Cardiac septum (tissue), 1 donor: ENCODE measurements around the gene PCDHA3. TPM values are rescaled to one million over a fixed set of nuclear protein-coding genes. Genes with fewer than 3 reads are reported as not detected.
"Not testable (repeated sequence)": the region's sequence is repeated elsewhere in the genome, so short reads cannot be mapped to it uniquely, and the experiment has no call there.

ENCODE experiments used
- DNase-seq: peaks from one replicate; pipeline ENCODE4 v3.0.0-alpha.2; 2020; ENCODE audit warnings: low spot score
- intact Hi-C: fragments of 100-400 bp; cut with DNase I; formaldehyde crosslinking; loops from one replicate; pipeline ENCODE4 v1.14.0; 2022
- total RNA-seq: library from RNA; stranded (reverse); fragmentation: NEBNext Ultra II Directional; extraction: Animal tissue kit (Norgen Biotek cat#: 25700); gene quantifications from one replicate; pipeline ENCODE4 v1.2.1, GENCODE V29; 2021
- donor health status: DM: no; HTN: no; CAD: no.

Gene PCDHA3
- total RNA-seq, 1 donor from 2014 or later, result 0.11 TPM

DNA sequence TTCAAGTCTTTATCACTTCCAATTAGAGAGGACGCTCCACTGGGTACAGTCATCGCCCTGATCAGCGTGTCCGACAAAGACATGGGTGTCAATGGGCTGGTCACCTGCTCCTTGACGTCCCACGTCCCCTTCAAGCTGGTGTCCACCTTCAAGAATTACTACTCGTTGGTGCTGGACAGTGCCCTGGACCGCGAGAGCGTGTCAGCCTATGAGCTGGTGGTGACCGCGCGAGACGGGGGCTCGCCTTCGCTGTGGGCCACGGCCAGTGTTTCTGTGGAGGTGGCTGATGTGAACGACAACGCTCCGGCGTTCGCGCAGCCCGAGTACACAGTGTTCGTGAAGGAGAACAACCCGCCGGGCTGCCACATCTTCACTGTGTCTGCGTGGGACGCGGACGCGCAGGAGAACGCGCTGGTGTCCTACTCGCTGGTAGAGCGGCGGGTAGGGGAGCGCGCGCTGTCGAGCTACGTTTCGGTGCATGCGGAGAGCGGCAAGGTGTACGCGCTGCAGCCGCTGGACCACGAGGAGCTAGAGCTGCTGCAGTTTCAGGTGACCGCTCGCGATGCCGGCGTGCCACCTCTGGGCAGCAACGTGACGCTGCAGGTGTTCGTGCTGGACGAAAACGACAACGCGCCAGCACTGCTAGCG lies 7.5 kb downstream of the PCDHA3 start:
- intact Hi-C loops, DNase-seq: not testable (repeated sequence)

- no peak for DNase-seq
These were observed 8.0 kb downstream of the PCDHA3 start for GRCh38 chr5:140808889-140809291.

DNA sequence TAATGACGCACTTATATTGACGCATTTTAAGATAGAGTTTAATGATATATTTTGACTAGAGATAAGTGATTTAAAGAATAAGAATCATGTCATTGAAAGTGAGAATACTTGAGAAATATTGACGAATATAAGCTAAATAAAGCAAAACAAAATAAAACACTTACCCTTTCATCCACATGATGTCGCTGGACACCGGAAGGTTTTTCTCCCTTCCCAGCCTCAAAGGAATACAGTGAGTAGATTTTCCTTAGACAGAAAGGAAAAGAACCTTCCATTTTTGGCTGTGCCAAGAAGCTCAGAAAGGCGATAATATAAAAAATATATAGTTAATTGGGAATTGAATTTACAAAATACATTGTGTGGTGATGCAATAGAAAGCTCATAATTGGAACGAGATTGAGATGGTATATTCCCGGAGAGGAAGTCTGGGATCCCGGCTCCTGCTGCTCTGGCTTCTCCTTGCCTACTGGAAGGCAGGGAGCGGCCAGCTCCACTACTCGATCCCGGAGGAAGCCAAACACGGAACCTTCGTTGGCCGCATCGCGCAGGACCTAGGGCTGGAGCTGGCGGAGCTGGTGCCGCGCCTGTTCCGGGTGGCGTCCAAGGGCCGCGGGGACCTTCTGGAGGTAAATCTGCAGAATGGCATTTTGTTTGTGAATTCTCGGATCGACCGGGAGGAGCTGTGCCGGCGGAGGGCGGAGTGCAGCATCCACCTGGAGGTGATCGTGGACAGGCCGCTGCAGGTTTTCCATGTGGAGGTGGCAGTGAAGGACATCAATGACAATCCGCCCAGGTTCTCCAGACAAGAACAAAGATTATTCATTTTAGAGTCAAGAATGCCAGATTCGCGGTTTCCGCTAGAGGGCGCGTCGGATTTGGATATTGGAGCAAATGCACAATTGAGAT lies 20.8 kb downstream of the PCDHA3 start, which contains the start of gene PCDHA5:
Gene PCDHA5, plus strand, starts transcription at position 239 of the 906 bp plus-strand sequence.
- intact Hi-C loops, result no loop called here
- DNase-seq, result no peak

More at GRCh38 chr5:140808889-140809291, 8.0 kb downstream of the PCDHA3 start:
- intact Hi-C loops, result no loop called here

DNA sequence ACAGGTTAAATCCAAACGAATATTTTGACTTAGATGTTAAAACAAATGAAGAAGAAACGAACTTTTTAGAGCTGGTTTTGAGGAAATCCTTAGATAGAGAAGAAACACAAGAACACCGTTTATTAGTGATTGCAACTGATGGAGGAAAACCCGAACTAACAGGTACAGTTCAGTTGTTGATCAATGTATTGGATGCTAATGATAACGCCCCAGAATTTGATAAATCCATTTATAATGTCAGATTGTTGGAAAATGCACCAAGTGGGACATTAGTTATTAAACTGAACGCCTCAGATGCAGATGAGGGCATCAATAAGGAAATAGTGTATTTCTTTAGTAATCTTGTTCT lies 21.4 kb downstream of the PCDHA3 start:
- intact Hi-C loops, result no loop called here

DNA sequence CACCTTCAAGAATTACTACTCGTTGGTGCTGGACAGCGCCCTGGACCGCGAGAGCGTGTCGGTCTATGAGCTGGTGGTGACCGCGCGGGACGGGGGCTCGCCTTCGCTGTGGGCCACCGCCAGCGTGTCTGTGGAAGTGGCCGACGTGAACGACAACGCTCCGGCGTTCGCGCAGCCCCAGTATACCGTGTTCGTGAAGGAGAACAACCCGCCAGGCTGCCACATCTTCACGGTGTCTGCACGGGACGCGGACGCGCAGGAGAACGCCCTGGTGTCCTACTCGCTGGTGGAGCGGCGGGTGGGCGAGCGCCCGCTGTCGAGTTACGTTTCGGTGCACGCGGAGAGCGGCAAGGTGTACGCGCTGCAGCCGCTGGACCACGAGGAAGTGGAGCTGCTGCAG lies 22.1 kb downstream of the PCDHA3 start:
- DNase-seq, intact Hi-C loops: not testable (repeated sequence)

More for the DNA sequence above, 21.4 kb downstream of the PCDHA3 start:
- DNase-seq, result no peak

GRCh38 chr5:140823475-140823874 lies 22.6 kb downstream of the PCDHA3 start:
- intact Hi-C loops, result no loop called here
- no peak for DNase-seq

DNA sequence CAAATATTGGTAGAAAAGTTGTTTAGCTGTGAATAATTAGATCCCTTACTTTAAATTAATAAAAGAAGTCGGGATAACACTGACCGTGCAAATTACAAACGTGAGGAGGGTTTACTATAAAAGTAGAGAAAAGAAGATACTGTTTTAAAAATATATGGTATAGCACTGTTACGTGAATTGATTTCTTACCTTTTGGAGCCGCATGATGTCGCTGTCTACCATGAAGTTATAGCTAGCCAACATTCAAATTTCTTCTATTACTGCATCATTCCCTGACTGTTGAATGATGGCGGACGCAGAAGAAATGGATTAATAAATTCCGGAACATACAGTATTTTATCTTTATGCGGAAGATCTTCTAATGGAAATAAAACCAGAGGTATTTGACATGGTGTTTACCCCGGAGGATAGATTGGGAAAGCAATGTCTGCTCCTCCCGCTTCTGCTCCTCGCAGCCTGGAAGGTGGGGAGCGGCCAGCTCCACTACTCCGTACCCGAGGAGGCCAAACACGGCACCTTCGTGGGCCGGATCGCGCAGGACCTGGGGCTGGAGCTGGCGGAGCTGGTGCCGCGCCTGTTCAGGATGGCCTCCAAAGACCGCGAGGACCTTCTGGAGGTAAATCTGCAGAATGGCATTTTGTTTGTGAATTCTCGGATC lies 27.0 kb downstream of the PCDHA3 start, which contains the start of gene PCDHA6:
Gene PCDHA6, plus strand, starts transcription at position 257 of the 658 bp plus-strand sequence. Its CDS starts 132 bp downstream, at position 389.
- intact Hi-C loops, result no loop called here
- no peak for DNase-seq

DNA sequence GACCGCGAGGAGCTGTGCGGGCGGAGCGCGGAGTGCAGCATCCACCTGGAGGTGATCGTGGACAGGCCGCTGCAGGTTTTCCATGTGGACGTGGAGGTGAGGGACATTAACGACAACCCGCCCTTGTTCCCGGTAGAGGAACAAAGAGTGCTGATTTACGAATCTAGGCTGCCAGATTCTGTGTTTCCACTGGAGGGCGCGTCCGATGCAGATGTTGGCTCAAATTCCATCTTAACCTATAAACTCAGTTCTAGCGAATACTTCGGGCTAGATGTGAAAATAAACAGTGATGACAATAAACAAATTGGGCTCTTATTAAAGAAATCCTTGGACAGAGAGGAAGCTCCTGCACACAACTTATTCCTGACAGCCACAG lies 27.5 kb downstream of the PCDHA3 start:
- intact Hi-C loops, result no loop called here
- no peak for DNase-seq

- DNase-seq, result not testable (repeated sequence)
These were observed 28.9 kb downstream of the PCDHA3 start for GRCh38 chr5:140829511-140830501.

DNA sequence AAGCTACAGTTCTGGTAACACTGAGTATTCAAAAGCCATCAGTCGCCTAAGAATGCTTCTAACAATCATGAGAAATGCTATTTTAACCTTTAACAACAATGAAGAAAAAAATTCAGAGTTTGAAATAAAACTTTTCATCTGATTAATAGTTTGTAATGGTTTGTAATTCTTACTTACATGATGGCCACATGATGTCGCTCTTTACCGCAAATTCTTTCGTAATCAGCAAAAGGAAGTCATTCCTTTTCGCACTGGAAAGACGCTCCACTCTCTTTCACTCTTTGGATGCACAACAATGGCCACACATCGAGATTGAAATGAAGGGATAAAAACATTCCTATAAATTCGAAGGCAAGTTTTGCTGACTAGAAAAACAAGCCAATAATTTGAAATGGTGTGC lies 33.1 kb downstream of the PCDHA3 start, which contains the start of gene PCDHA7:
Gene PCDHA7, plus strand, starts transcription at position 277 of the 400 bp plus-strand sequence. Its CDS starts 115 bp downstream, at position 392.
- DNase-seq, result no peak
- intact Hi-C loops, result no loop called here

More at GRCh38 chr5:140829511-140830501, 28.9 kb downstream of the PCDHA3 start:
- intact Hi-C loops, result not testable (repeated sequence)

DNA sequence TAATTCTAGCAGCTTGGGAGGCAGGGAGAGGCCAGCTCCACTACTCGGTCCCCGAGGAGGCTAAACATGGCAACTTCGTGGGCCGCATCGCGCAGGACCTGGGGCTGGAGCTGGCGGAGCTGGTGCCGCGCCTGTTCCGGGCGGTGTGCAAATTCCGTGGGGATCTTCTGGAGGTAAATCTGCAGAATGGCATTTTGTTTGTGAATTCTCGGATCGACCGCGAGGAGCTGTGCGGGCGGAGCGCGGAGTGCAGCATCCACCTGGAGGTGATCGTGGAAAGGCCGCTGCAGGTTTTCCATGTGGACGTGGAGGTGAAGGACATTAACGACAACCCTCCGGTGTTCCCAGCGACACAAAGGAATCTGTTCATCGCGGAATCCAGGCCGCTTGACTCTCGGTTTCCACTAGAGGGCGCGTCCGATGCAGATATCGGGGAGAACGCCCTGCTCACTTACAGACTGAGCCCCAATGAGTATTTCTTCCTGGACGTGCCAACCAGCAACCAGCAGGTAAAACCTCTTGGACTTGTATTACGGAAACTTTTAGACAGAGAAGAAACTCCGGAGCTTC lies 33.7 kb downstream of the PCDHA3 start:
- intact Hi-C loops, result not testable (repeated sequence)

DNA sequence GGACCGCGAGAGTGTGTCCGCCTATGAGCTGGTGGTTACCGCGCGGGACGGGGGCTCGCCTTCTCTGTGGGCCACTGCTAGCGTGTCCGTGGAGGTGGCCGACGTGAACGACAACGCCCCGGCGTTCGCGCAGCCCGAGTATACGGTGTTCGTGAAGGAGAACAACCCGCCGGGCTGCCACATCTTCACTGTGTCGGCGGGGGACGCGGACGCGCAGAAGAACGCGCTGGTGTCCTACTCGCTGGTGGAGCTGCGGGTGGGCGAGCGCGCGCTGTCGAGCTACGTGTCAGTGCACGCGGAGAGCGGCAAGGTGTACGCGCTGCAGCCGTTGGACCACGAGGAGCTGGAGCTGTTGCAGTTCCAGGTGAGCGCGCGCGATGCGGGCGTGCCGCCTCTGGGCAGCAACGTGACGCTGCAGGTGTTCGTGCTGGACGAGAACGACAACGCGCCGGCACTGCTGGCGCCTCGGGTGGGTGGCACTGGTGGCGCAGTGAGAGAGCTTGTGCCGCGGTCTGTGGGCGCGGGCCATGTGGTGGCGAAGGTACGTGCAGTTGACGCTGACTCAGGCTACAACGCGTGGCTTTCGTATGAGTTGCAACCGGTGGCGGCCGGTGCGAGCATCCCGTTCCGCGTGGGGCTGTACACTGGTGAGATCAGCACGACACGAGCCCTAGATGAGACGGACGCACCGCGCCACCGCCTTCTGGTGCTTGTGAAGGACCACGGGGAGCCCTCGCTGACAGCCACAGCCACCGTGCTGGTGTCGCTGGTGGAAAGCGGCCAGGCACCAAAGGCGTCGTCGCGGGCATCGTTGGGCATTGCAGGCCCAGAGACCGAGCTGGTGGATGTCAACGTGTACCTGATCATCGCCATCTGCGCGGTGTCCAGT lies 35.0 kb downstream of the PCDHA3 start:
- no peak for DNase-seq
- intact Hi-C loops, result no loop called here

More for the DNA sequence above, 33.7 kb downstream of the PCDHA3 start:
- not testable (repeated sequence) for DNase-seq

- intact Hi-C loops, result no loop called here
- no peak for DNase-seq
These were observed 40.4 kb downstream of the PCDHA3 start, which contains the start of gene PCDHA8 for GRCh38 chr5:140840978-140841962. TSS of gene PCDHA8 (plus strand) at chr5:140841187. CDS start at chr5:140841322, 135 bp downstream.

DNA sequence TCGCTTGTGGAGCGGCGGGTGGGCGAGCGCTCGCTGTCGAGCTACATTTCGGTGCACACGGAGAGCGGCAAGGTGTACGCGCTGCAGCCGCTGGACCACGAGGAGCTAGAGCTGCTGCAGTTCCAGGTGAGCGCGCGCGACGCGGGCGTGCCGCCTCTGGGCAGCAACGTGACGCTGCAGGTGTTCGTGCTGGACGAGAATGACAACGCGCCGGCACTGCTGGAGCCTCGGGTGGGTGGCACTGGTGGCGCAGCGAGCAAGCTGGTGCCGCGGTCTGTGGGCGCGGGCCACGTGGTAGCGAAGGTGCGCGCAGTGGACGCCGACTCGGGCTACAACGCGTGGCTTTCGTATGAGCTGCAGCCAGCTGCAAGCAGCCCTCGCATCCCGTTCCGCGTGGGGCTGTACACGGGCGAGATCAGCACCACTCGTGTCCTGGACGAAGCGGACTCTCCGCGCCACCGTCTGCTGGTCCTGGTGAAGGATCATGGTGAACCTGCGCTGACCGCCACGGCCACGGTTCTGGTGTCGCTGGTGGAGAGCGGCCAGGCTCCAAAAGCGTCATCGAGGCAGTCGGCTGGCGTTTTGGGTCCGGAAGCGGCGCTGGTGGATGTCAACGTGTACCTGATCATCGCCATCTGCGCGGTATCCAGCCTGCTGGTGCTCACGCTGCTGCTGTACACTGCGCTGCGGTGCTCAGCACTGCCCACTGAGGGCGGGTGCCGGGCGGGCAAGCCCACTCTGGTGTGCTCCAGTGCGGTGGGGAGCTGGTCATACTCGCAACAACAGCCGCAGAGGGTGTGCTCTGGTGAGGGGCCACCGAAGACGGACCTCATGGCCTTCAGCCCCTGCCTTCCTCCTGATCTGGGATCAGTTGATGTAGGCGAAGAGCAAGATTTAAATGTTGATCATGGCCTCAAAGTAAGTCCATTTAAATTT lies 42.2 kb downstream of the PCDHA3 start:
- no peak for DNase-seq
- intact Hi-C loops, result no loop called here
